Hindlimb muscle (tissue), 1 donor: ENCODE data around the gene KDM3B. TPM values are rescaled to one million over a fixed set of nuclear protein-coding genes. Genes with fewer than 3 reads are reported as not detected.
"Not testable (repeated sequence)": the region's sequence is repeated elsewhere in the genome, so short reads cannot be mapped to it uniquely, and the experiment has no call there.

Experiments
- DNase-seq: peaks from one replicate; pipeline ENCODE4 v3.0.0-alpha.2; 2013
- polyA plus RNA-seq: library from polyadenylated mRNA; unstranded; fragments of 120-200 nt; gene quantifications from one replicate; pipeline ENCODE4 v1.2.1, GENCODE V29; 2013; ENCODE audit not compliant: insufficient read length

Gene KDM3B
- polyA plus RNA-seq, 1 donor = 71.8 TPM

DNA sequence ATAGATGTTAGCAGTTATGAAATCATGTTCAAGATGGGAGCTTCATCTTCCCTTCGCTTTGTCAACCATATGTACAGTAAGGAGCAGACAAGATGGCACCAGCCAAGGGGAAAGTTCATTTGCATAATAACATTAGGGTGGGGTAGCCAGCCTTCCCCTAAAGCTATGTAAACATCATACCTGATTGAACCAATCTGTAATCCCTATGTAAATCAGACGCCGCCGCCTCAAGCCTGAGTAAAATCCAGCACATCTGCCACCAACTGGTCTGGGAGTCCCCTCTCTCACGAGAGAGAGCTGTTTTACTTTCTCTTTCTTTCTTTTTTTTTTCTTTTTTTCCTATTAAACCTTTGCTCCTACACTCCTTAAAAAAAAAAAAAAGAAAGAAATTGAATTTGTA lies 55.5 kb downstream of the KDM3B start:
- no peak for DNase-seq

DNA sequence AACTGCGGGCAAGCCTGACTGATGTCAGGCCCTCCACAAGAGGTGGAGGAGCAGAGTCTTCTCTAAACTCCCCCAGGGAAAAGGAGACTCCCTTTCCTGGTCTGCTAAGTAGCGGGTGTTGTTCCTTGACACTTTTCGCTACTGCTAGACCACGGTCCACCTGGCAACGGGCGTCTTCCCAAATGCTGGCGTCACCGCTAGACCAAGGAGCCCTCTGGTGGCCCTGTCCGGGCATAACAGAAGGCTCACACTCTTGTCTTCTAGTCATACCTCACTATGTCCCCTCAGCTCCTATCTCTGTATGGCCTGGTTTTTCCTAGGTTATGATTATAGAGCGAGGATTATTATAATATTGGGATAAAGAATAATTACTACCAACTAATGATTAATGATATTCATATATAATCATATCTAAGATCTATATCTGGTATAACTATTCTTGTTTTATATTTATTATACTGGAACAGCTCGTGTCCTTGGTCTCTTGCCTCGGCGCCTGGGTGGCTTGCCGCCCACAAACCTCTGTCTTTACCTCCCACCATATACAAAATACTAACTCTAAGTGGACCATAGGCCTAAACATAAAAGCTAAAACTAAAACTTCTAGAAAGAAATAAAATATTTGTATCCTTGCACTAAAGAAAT lies 58.6 kb downstream of the KDM3B start:
- not testable (repeated sequence) for DNase-seq

DNA sequence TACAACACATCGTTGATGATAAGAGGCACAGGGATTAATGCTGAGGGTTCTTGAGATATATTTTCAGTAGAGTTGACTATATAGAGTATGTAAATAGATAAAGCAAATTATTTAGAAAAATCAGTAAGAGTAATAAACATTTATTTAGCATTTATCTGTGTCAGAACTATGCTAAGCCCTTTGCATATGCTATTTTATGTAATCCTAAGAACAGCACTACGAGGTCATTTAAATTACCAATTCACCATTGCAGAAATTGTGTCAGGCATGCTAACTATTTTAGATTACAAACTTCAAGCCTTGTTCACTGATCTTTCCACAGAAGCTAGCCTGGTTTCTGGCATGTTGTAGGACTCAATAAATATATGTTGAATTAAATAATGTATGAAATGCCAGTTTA lies 66.0 kb downstream of the KDM3B start:
- DNase-seq = no peak

- DNase-seq = no peak
These were observed 72.6 kb downstream of the KDM3B start for GRCh38 chr5:138425079-138425478.

- no peak for DNase-seq
These were observed 83.5 kb downstream of the KDM3B start for GRCh38 chr5:138435943-138436342.

GRCh38 chr5:138438003-138438723 lies 85.7 kb downstream of the KDM3B start:
- no peak for DNase-seq

DNA sequence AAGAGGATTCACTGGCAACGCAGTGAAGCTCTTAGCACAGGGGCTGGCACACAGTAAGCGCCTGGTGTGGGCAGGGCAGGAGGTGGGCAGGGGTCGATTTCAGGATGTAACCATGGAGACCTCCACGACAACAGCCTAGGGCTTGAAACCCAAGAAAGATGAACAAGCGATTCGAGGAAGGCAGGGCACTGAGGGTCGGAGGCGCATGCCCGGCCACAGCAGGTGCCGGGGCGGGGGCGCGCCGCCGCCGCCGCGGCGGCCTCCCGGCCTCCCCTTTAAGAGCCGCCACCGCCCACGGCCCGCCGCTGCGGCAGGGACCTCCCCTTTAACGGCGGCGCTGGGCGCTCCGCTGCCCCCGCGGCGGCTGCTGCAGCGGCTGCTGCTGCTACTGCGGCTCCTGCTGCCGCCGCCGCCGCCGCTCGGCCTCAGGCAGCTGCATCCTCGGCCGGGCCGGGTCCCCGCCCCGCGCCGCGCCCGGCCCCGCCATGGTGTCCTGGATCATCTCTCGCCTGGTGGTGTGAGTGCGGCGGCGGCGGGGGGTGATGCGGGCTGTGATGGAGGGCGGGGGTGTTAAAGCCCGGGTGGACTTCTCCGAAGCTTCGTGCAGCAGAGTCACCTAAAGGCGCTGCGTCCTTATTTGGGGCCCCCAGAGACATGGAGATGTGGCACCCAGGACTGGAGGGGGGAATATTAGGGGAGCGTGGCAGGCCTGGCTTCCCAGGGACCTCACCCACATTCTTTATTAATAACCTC lies 86.4 kb downstream of the KDM3B start, which contains the start of gene REEP2:
TSS of gene REEP2 (plus strand) at position 334 of the 753 bp plus-strand sequence. CDS start at position 486, 152 bp downstream.
- no peak for DNase-seq

DNA sequence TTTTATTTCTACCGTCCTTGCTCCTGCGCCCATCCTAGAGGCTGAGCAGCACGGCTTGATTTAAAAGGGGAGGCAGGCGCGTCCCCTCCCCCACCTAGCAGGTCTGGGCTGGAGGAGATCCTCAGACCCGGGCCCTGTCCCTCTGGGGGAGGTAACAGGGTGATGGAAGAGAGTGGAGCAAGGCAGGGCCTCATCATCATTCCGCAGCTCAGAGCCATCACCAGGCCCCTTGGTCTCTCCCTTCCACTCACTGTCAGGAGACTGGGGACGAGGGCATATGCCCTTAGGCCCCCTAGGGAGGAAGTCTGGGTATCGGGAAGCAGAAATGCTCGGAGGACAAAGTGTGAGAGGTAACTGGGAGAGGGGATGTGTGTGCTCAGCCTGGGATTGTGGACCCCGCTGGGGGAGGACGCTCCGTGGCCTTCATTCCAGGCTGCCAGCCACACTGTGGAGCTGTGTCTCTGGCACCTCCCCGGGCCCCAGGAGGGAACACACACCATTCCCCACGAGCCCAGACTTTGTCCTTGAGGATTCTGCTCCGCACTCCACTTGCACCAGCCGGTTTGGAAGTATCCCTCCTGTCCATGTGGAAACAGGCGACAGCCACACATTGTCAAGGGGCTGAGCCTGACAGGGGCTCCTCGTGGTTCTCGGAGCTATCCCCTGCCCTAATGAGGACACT lies 87.1 kb downstream of the KDM3B start:
- no peak for DNase-seq

DNA sequence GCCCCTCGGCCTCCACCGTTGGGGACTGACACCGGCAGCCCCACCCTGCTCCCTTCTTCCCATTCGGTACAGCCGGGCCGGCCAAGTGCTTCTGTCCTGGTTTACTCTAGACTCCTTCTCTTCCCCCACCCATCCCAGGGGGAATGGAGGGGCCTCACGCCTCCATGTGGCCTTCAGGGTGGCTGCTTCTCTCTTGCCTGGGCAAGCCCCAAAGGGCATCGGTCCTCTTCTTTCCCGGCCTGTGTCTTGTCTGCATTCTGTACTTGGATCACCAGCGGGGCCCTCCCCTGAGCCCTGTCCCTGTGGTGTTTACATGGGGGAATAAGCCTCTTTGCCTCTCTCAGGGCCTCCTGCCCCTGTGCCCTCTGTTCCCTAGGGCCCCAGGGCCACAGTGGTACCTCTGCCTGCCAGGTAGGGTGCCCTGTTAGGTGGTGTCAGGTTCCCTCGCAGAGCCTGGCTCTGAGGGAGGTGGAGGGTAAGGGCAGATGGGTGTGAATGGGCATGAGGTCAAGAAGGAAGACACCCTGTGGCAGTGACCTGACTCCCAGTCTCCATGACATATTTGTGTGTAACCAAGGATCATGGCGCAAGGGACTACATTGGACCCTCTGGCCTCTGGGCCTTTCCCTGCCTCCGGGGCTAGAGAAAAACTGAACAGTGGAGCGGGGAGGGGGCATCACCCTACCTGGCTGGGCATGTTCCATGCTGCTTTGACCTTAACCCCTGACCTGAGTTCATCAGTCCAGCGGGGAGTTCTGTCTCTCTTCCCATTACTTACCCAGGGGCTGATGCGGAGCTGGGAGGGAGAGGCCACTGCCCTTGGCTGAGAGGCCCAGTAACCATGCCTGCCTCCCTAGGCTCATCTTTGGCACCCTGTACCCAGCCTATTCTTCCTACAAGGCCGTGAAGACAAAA lies 87.9 kb downstream of the KDM3B start:
- DNase-seq = no peak

- no peak for DNase-seq
These were observed 88.7 kb downstream of the KDM3B start for GRCh38 chr5:138441221-138441620.

DNA sequence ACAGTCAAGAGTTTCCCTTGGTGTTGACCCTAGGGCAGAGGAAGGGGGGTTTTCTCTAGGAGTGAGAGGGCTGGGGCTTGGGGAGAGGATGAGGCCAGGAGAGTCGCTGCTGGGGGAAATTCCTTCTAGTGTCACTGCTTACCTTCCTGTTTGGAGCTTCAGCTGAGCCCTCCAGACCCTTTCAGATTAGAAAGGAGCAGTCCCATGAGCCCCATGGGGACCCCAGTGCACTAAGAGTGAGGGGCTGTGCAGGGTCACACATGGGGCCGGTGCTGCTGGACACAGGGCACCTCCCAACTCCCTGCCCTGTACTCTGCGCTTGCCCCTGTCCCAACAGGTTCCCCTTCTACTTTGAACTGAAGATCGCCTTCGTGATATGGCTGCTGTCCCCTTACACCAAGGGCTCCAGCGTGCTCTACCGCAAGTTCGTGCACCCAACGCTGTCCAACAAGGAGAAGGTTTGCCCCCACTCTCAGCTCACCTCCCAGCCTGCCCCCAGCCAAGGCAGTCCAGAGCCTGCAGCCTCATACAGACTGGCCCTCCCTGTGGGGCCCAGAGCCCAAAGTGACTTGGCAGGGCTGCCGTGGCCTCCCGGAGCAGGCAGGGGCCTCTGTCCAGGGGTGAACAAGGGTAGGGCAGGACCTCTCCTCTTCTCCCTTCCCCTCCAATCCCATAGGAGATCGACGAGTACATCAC lies 91.7 kb downstream of the KDM3B start:
- DNase-seq = no peak

DNA sequence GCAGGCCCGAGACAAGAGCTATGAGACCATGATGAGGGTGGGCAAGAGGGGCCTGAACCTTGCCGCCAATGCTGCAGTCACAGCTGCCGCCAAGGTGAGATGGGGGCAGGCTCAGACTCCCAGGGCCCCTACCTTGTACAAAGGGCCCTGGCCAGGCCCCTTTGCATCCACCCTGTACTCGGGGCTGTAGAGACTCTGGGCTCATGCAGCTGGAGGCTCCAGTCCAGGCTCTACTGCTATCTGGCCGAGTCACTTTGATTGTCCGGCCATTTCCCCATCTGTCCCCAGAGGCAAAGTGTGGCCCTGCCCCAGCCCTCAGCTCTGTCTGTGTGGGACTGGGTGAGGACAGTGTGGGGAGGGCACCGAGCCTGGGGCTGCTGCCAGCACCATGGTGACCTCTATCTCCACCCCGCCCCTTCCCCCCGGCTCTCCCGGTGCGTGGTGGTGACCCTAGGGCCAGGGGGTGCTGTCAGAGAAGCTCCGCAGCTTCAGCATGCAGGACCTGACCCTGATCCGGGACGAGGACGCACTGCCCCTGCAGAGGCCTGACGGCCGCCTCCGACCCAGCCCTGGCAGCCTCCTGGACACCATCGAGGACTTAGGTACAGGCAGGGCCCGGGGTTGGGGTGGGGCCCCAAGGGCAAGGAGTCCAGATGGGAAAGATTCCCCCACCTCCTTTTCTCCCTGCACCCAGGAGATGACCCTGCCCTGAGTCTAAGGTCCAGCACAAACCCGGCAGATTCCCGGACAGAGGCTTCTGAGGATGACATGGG lies 92.5 kb downstream of the KDM3B start:
- no peak for DNase-seq

GRCh38 chr5:138445547-138446271 lies 93.2 kb downstream of the KDM3B start:
- no peak for DNase-seq

DNA sequence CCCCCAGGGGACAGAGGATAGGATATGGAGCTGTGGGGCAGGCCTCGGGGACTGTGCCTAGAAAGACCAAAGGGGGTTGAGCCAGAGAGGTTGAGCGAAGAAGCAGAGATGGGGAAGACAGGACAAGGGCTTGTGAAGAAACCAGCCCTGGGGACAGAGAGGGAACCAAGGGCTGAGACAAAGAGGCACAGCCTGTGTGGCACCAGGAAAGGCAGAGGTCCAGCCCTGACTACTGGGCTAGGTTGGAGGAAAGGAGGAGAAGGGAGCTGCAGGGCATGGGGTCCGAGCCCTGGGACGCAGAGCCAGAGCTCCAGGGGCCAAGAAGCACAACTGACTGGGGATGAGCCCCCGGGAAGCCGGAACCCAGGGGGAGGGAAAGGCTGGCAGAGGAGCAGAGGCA lies 95.6 kb downstream of the KDM3B start:
- no peak for DNase-seq

GRCh38 chr5:138448481-138449398 lies 96.3 kb downstream of the KDM3B start:
- no peak for DNase-seq

- peak; percentile 89 for DNase-seq
These were observed 97.2 kb downstream of the KDM3B start for GRCh38 chr5:138449501-138450239.

GRCh38 chr5:138450971-138451370 lies 98.5 kb downstream of the KDM3B start:
- no peak for DNase-seq

DNA sequence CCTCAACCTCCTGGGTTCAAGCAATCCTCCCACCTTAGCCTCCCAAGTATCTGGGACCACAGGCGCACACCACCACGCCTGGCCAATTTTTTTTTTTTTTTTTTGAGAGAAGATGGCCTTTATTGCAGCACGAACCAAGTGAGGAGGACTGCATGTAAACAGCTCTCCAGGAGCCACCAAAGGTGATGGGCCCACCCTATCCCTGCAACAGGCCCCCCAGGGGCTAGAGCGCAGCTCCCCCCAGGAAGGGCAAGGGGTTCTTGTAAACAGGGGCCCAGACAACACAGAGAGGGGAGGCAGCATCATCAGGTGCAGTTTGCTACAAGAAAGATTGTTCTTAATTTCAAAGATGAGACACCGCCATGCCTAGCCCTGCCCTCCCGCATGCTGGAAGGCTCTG lies 100.2 kb downstream of the KDM3B start:
- no peak for DNase-seq
